ENCODE data around the gene CTNNBL1.

CTNNBL1 gene

DNA sequence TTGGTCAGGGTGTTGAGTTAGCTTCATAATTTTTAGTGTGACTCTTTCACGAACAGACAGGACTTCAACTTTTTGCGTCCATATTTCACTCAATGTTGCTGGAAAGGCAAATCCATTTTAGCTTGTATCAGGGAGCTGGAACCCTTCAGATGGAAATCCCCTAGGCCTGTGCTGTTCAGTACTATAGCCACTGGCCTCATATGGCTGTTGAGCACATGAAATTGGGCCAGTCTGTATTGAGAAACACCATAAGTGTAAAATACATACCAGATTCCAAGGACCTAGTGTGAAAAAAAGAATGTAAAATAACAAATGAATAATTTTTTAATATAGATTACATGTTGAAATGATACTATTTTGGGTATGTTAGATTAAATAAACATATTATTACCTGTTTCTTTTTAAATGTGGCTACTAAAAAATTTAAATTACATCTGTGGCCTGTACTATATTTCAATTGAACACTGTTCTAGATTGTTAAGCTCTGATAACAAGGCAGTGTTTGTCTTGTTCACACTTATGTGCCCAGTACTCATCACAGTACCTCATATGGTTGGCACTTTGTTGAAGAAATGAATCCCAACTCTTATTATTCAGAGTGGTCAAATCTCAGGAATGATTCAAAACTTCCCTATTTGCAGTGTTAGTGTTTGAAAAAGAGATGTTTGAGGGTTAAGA lies 34.3 kb downstream of the CTNNBL1 start:
- DNase-seq = no peak
- ATAC-seq (replicated peaks) = no peak
- H3K4me3 Mint-ChIP-seq = no peak overlapping the region
- H3K9me3 Mint-ChIP-seq = no peaks in the 10 kb centered on the region
- H3K27ac Mint-ChIP-seq = no peak overlapping the region
- H3K27me3 Mint-ChIP-seq = no peaks in the 10 kb centered on the region
- H3K36me3 Mint-ChIP-seq (ENCODE audit: insufficient read depth) = peaks cover 12% of the 10 kb centered on the region
- H3K4me1 Mint-ChIP-seq (ENCODE audit: low read depth in 2 of 2) = peaks cover 12 to 33% of the 10 kb centered on the region in 2 donors

DNA sequence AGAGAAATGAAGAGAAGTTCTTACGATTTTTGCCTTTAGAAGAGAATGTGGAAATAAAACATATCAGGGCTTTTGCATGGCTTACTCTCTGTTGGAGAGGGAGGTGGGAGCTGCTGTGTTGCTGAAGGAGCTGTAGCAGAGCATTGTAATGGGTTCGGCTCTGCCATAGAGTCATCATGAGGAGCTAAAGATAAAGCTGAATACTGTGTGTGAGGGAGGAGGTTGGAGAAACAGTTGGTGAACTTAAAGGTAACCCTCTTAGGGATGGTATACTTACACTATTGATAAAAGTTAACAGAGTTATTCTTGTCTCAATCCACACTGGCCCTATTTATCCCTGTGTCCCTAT lies 34.8 kb downstream of the CTNNBL1 start:
- no peak overlapping the region for H3K27ac Mint-ChIP-seq
- H3K4me1 Mint-ChIP-seq (ENCODE audit: low read depth in 2 of 2) = peaks cover 12 to 35% of the 10 kb centered on the region in 2 donors
- no peaks in the 10 kb centered on the region for H3K27me3 Mint-ChIP-seq
- H3K9me3 Mint-ChIP-seq = no peaks in the 10 kb centered on the region
- DNase-seq = no peak
- peaks cover 12% of the 10 kb centered on the region for H3K36me3 Mint-ChIP-seq (ENCODE audit: insufficient read depth)
- no peak overlapping the region for H3K4me3 Mint-ChIP-seq
- ATAC-seq (replicated peaks) = no peak

DNA sequence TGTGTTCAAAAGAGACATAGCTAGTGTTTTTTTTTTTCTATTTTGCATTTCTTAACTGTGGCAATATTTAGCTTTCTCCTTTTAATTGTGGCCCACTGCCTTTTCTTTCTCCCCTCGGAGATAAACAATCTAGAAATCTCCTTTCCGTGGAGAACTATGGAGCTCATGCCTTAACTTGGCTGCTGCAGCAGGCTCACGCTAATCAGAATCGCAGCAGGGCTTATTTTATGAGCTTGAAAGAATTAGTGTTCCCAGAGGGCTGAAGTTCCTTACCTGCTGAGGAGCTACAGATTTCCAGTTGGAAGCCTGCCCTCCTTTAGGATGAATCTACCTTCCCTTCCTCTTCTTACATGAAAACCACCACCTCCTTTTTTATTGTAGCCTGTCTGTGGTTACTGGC lies 35.6 kb downstream of the CTNNBL1 start:
- no peak overlapping the region for H3K4me3 Mint-ChIP-seq
- no peaks in the 10 kb centered on the region for H3K9me3 Mint-ChIP-seq
- H3K4me1 Mint-ChIP-seq (ENCODE audit: low read depth in 2 of 2) = peaks cover 8 to 29% of the 10 kb centered on the region in 2 donors
- peak overlapping the region in 1 of 2 donors; percentile 8 for H3K27ac Mint-ChIP-seq
- H3K27me3 Mint-ChIP-seq = no peaks in the 10 kb centered on the region
- H3K36me3 Mint-ChIP-seq (ENCODE audit: insufficient read depth) = peaks cover 12% of the 10 kb centered on the region
- DNase-seq (no peak), ATAC-seq (replicated peaks) (no peak)

DNA sequence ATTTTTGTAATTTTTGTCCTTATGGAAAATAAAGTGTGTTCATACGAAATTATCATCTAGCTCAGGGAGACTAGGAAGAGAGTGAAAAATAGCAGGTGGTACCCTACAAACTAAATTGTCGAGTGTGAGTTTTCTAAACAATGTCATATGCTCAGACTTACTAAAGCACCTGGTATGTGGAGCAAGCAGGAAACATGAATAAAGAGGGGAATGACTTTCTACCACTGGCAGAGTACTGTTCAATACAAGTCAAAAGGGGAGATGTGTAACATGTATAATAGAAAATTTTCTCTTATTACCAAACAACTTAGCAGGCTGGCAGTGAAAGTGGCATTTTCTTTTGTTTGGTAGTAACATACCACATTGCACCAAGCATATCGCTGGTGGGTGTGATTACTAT lies 36.1 kb downstream of the CTNNBL1 start:
- ATAC-seq (replicated peaks) = no peak
- peaks cover 12% of the 10 kb centered on the region for H3K36me3 Mint-ChIP-seq (ENCODE audit: insufficient read depth)
- no peak overlapping the region for H3K4me3 Mint-ChIP-seq
- peak overlapping the region in 1 of 2 donors; percentile 8 for H3K27ac Mint-ChIP-seq
- H3K4me1 Mint-ChIP-seq (ENCODE audit: low read depth in 2 of 2) = peaks cover 8 to 28% of the 10 kb centered on the region in 2 donors
- no peak for DNase-seq
- H3K27me3 Mint-ChIP-seq = no peaks in the 10 kb centered on the region
- no peaks in the 10 kb centered on the region for H3K9me3 Mint-ChIP-seq

DNA sequence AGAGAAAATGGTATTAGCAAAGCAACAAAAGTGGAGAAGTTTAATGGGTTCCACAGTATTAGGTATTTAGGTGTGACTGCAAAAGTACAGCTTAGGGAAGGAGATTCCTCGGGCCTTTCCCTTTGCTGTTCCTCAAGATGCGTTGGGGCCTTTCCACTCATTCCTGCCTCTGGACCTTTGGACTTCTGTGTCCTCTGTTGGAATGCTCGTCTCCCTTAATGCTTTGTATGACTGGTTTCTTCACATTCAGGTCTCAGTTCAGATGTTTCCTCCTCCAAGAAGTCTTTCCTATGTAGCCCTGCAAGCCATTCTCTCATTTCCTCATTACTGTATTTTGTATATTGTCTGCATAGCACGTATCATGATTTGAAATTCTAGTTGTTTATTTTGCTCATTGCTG lies 39.6 kb downstream of the CTNNBL1 start:
- Mint-ChIP-seq H3K27me3 (no peaks in the 10 kb centered on the region), H3K9me3 (no peaks in the 10 kb centered on the region), H3K4me1 (ENCODE audit: low read depth in 2 of 2) (peaks cover 8 to 13% of the 10 kb centered on the region in 2 donors), H3K4me3 (no peak overlapping the region), H3K27ac (no peak overlapping the region), H3K36me3 (ENCODE audit: insufficient read depth) (peaks cover 27% of the 10 kb centered on the region)
- no peak for ATAC-seq (replicated peaks)
- DNase-seq = no peak

DNA sequence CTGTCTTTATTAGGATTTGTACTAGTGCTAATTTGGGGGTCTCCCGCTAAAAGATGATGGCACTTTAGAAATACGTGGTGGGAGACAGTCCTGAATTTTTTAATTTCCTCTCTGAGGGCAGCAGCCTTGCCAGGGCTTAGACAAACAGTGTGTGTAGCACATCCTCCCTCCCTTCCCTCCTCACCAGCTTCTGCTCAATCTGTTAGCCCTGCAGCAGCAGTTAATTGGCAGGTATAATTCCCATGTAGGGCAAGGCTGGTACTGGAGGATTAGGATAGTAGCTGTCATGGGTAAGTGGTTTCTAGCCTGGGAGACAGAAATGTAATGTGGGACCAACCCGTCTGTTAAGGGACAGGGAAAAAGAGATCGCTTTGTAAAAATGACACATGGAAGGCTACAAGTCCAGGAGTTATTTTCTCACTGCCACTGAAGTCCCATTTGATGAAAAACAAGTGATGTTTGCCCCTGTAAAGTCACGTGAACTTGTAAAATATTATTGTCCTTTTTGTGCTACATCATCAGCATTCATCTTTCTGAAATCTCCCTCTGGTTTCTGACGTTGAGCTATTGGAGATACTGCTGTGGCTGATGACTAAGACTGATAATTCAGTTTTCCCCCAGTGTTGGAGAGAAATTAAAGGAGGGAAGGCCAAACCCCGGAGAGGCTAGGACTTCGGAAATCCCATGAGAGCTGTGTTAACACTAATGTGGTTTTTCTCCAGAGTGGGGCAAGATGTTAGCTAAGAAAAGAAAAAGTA lies 40.6 kb downstream of the CTNNBL1 start:
- Mint-ChIP-seq H3K4me3 (no peak overlapping the region), H3K27me3 (no peaks in the 10 kb centered on the region), H3K9me3 (no peaks in the 10 kb centered on the region), H3K36me3 (ENCODE audit: insufficient read depth) (peaks cover 29% of the 10 kb centered on the region), H3K27ac (no peak overlapping the region), H3K4me1 (ENCODE audit: low read depth in 2 of 2) (peaks cover 6 to 10% of the 10 kb centered on the region in 2 donors)
- DNase-seq (no peak), ATAC-seq (replicated peaks) (no peak)

DNA sequence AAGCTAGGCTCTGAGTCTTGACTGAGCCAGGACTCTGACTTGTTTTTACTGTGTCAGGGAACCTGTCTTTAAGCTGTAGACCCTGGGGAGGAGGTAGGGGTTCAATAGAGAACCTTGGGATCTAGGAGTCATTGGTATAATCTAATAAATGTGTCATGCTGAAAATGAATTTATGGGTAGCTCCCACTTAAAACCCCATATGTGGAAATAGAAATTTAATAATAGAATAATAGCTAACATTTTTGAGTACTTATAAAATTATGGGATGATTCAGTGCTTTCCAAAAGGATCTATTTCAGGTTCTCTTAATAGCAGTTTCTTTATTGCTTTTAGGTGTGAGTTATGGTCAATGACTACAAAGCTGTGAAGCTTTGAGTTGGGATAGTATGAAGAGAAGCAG lies 41.7 kb downstream of the CTNNBL1 start:
- Mint-ChIP-seq H3K36me3 (ENCODE audit: insufficient read depth) (peaks cover 32% of the 10 kb centered on the region), H3K9me3 (no peaks in the 10 kb centered on the region), H3K27ac (no peak overlapping the region), H3K4me3 (no peak overlapping the region), H3K4me1 (ENCODE audit: low read depth in 2 of 2) (peaks cover under 1 to 13% of the 10 kb centered on the region in 2 donors), H3K27me3 (no peaks in the 10 kb centered on the region)
- ATAC-seq (replicated peaks) = no peak
- DNase-seq = no peak

DNA sequence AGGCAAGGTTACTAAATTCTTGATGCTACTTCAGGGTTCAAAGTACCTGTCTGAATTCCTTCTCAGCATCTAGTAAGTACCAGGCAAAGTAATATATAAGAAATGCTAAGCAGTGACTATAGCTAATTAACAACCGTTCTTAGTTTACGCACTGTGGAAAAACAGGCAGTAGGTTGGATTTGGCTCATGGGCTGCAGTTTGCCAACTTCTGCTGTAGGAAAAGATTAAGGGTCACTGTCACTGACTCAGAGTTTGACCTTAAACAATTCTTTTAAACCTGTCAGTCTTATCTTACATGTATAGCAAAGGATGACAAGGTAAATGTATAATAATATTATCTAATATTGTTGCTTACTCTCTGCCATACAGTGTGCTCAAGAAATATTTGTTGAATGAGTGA lies 42.3 kb downstream of the CTNNBL1 start:
- H3K36me3 Mint-ChIP-seq (ENCODE audit: insufficient read depth) = peaks cover 32% of the 10 kb centered on the region
- DNase-seq (no peak), ATAC-seq (replicated peaks) (no peak)
- no peak overlapping the region for H3K27ac Mint-ChIP-seq
- H3K4me3 Mint-ChIP-seq = no peak overlapping the region
- H3K27me3 Mint-ChIP-seq = no peaks in the 10 kb centered on the region
- no peaks in the 10 kb centered on the region for H3K9me3 Mint-ChIP-seq
- peaks cover 1 to 13% of the 10 kb centered on the region in 2 donors for H3K4me1 Mint-ChIP-seq (ENCODE audit: low read depth in 2 of 2)

DNA sequence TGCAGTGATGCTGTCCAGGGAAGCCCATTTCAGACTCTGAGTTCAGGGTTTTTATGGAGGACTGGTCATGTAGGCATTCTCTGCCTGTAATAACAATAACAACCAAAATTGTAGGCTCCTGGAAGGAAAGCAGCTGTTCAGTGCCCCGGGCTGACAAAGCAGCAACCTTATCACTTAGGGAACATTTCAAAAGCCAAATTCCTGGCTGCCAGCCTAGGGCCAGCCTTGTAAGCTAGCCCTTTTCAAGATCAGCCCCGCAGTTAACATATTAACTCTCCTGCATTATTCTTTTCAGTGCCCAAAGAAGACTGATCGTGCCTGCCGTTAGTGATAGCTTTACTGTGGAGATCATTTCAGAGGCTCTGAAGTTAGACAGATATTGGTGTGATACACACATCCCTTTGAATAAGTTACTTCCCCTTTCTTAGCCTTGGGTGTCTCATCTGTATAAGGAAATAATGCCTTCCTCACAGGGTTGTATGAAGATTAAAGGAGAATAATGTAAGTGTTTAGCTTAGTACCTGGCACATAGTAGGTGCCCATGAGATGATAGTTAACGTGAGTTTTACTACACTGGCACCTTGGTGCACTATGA lies 44.1 kb downstream of the CTNNBL1 start:
- no peaks in the 10 kb centered on the region for H3K9me3 Mint-ChIP-seq
- peaks cover 25% of the 10 kb centered on the region for H3K36me3 Mint-ChIP-seq (ENCODE audit: insufficient read depth)
- H3K4me3 Mint-ChIP-seq = no peak overlapping the region
- peaks cover 1 to 7% of the 10 kb centered on the region in 2 donors for H3K4me1 Mint-ChIP-seq (ENCODE audit: low read depth in 2 of 2)
- no peak for ATAC-seq (replicated peaks)
- no peak for DNase-seq
- H3K27me3 Mint-ChIP-seq = no peaks in the 10 kb centered on the region
- peak overlapping the region in 1 of 2 donors; percentile 45 for H3K27ac Mint-ChIP-seq

DNA sequence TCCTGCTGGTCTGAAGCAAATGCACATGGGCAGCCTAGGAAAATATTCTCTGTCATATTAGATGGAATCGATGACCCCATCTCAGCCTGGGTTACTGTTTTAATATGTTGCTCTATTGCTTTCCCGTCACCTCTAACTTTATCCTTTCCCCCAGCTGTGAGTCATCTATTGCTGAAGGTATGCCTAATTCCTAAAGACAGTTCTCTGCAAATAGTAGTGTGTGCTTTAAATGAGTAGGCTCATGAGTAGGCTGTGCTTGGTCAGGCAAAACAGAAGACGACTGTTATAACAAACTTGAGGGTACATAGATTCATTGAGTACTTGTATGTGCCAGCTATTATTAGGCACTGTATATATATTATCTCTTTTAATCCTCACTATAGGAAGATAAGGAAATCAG lies 47.2 kb downstream of the CTNNBL1 start:
- no peak for DNase-seq
- no peak for ATAC-seq (replicated peaks)
- Mint-ChIP-seq H3K27ac (no peak overlapping the region), H3K27me3 (no peaks in the 10 kb centered on the region), H3K36me3 (ENCODE audit: insufficient read depth) (peaks cover 25% of the 10 kb centered on the region), H3K4me3 (no peak overlapping the region), H3K9me3 (no peaks in the 10 kb centered on the region), H3K4me1 (ENCODE audit: low read depth in 2 of 2) (peaks cover 1 to 15% of the 10 kb centered on the region in 2 donors)

DNA sequence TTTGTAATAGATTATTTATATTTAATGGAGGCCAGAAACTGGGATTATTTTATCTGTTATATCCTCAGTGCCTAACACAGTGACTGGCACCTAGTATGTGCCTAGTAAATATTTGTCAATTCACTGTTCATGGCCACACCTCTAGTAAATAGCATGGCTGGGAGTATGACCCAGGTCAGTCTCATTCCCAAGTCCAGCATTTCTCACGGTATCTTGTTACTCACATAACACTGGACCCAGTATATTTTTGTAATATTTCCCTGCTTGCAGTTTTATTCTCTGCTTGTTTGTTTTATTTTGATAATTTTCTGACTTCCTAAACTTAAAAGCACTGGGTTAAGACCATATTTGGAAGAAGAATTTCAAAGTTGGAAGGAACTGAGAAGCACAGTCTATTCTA lies 47.7 kb downstream of the CTNNBL1 start:
- Mint-ChIP-seq H3K27me3 (no peaks in the 10 kb centered on the region), H3K4me3 (no peak overlapping the region), H3K27ac (no peak overlapping the region), H3K9me3 (no peaks in the 10 kb centered on the region), H3K36me3 (ENCODE audit: insufficient read depth) (peaks cover 26% of the 10 kb centered on the region), H3K4me1 (ENCODE audit: low read depth in 2 of 2) (peaks cover 1 to 15% of the 10 kb centered on the region in 2 donors)
- ATAC-seq (replicated peaks) (no peak), DNase-seq (no peak)

DNA sequence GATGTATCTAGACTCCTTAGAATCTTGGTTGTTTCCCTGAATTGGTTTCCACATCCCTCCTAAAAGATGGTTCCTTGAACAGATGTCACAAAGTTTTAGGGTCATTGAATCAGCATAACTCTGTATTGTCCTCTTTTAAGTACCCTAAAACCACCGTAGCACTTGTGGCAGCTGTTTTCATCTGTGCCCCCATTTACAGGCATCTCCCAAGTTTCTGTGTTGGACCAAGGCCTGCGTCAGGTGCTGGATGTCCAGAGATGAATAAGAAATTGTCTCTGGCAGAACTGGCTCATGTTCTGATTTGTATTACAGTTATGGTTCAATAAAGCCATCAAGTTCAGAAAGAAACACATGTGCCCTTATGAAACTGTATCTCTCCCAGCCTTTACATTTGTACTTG lies 48.3 kb downstream of the CTNNBL1 start:
- ATAC-seq (replicated peaks) (no peak), DNase-seq (no peak)
- H3K27me3 Mint-ChIP-seq = no peaks in the 10 kb centered on the region
- H3K36me3 Mint-ChIP-seq (ENCODE audit: insufficient read depth) = peaks cover 26% of the 10 kb centered on the region
- H3K4me3 Mint-ChIP-seq = no peak overlapping the region
- no peaks in the 10 kb centered on the region for H3K9me3 Mint-ChIP-seq
- H3K27ac Mint-ChIP-seq = no peak overlapping the region
- H3K4me1 Mint-ChIP-seq (ENCODE audit: low read depth in 2 of 2) = peaks cover 1 to 15% of the 10 kb centered on the region in 2 donors

DNA sequence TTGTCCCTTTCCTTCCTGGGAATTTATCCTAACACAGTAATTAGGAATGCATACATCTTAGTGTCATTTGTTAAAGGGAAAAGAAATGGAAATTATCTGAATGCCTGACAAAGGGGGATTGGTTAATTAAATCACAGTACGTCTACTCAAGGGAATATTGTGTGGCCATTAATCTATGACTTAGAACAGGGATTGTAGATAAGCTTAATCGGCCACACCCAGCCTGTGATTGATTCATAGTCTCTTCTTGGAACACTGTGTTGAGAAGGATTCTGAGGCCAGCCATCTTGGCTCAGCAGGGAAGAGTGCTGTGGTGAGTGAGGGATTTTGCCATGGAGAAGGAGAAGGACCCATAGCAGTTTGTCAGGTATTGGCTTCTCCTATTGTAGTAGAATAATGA lies 50.5 kb downstream of the CTNNBL1 start:
- Mint-ChIP-seq H3K36me3 (ENCODE audit: insufficient read depth) (peaks cover 34% of the 10 kb centered on the region), H3K9me3 (no peaks in the 10 kb centered on the region), H3K27ac (peak overlapping the region in 1 of 2 donors; percentile 47), H3K4me3 (no peak overlapping the region), H3K27me3 (no peaks in the 10 kb centered on the region), H3K4me1 (ENCODE audit: low read depth in 2 of 2) (peaks cover 1 to 15% of the 10 kb centered on the region in 2 donors)
- DNase-seq = no peak
- no peak for ATAC-seq (replicated peaks)

DNA sequence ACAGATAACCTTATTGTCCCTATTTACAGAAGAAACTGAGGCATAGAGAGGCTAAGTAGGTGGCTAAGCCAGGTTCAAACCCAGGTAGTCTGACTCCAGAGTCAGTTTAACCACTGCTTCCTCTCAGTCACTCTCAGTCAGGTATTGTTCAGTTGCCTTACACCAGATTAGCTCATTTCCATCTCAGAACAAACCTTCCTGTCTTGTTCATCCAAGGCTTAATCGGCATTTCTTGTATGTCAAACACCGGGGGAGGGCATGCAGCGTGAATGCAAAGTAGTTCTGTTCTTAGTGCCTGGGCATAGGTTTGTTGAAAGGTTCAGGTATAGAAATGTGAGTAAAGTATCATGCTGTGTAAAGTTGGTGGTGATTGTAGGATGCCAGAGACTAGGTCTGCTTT lies 51.7 kb downstream of the CTNNBL1 start:
- Mint-ChIP-seq H3K9me3 (no peaks in the 10 kb centered on the region), H3K4me1 (ENCODE audit: low read depth in 2 of 2) (peaks cover 1 to 12% of the 10 kb centered on the region in 2 donors), H3K27ac (peak overlapping the region in 1 of 2 donors; percentile 30), H3K27me3 (no peaks in the 10 kb centered on the region), H3K4me3 (no peak overlapping the region), H3K36me3 (ENCODE audit: insufficient read depth) (peaks cover 35% of the 10 kb centered on the region)
- ATAC-seq (replicated peaks) = no peak
- DNase-seq = no peak
